K562 treated with DMSO at 1 percent for 24 hours (cell line): ENCODE measurements around the gene INSIG1. TPM values are rescaled to one million over a fixed set of nuclear protein-coding genes. Genes with fewer than 3 reads are reported as not detected.

Experiments used
- total RNA-seq: library from RNA; unstranded; fragments of 300-600 nt; gene quantifications from 2 replicates; pipeline ENCODE4 v1.2.3, GENCODE V29; 2022; ENCODE audit warnings: low read depth; ENCODE audit not compliant: insufficient read depth

The INSIG1 gene
- 116 and 145 TPM in 2 replicates for total RNA-seq

DNA sequence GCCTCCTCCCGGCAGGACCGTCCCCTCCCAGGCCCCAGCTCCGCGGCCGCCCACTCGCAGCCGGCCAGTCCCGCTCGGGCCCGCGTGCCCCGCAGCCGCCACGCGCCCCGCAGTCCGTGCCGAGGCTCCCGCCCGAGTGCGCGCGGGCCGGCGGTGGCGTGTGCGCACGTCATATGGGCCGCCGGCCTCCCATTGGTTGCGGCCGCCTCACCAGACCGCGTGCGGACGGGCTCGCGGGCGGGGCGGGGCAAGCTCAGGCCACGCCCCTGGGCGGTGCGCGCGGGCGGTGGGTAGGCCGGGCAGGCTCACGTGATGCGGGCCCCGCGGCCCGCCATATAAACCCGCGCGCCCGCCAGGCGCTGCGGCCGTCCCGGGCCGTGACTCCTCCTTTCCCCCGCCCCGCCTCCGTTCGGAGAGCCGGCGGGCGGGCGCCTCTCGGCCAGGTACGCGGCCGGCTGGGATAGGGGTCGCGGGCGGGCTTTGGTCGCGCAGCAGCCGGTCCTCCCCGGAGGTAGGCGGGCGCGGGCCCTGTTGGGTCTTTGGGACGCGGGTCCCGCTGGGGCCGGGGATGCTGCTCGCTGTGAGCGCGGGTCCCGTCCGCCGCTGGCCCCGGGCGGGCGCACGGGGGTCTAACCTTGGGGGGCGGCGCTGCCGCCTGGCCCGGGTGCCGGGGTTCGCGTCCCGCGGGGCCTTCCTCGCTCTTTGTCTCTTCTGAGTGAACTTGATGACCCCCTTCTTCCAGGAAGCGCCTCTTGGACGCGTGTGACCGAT is at the start of gene INSIG1:
Gene INSIG1 (plus strand): TSS at position 362 of the 771 bp plus-strand sequence. CDS start 408 bp downstream, at position 770.

Other genes with a start within 250 kb of the INSIG1 start
- not detected in 2 replicates for gene HTR5A, start 227.6 kb upstream of the INSIG1 start, total RNA-seq
- not detected in 2 replicates for gene EN2, start 160.3 kb downstream of the INSIG1 start, total RNA-seq
- not detected in 2 replicates for gene CNPY1, start 248.7 kb downstream of the INSIG1 start, total RNA-seq